HG03139 (cell line): ENCODE results near the gene ITPKC.

Source experiments
- ATAC-seq: cut with Tn5 transposase; IDR thresholded peaks from one replicate; pipeline ENCODE4 v1.9.1; 2021; ENCODE audit not compliant: unreplicated experiment

The ITPKC gene

DNA sequence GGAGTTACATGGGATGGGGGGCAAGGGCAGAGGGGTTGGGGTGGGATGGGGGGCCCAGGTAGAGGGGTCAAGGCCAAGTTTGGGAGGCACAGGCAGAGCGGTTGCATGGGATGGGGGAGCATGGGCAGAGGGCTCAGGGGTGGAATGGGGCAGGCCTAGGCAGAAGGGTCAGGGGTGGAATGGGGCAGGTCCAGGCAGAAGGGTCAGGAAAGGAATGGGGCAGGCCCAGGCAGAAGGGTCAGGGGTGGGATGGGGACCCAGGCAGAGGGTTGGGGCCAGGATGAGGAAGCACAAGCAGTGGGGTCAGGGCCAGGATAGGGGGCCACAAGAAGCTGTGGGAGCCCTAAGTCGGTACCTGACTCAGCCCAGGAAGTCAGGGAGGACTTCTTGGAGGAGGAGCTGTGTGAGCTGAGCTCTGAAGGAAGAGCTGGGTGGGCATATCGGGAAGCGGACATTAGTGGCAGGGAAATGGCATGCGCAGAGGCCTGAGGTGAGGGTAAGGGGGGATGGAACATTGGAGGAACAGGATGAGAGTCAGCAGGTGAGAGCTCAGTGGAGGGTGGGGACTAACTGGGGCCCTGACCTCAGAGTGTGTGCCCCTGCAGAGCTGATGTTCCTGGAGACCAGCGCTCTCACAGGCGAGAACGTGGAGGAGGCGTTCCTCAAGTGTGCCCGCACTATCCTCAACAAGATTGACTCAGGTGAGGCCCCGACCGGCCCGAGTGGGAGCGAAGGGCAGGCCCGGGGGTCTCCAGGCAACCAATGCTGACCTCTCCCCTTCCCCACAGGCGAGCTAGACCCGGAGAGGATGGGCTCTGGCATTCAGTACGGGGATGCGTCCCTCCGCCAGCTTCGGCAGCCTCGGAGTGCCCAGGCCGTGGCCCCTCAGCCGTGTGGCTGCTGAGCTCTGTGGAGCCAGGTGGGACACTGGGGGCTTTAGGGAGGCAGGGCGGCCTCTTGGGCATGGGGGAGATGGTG is 69.4 kb downstream of the ITPKC start:
- ATAC-seq, result no peak
